Cardiac muscle cell (in vitro differentiated cells and primary cell): ENCODE results near the gene FTO. TPM values are rescaled to one million over a fixed set of nuclear protein-coding genes. Genes with fewer than 3 reads are reported as not detected.

Experiments
- DNase-seq, 2 donors: peaks; one replicate each; pipeline versions ENCODE4 v3.0.0 to v3.0.0-alpha.2; 2010 to 2017; ENCODE audit warnings: low read depth in 1 of 2, low spot score in 1 of 2
- H3K27ac ChIP-seq: fragments of 200-600 bp; sonication (generic); 2 replicates; pipeline ENCODE4 v1.5.1; 2016
- H3K27me3 ChIP-seq: fragments of 200-600 bp; sonication (generic); 2 replicates; pipeline ENCODE4 v1.6.0; 2016; ENCODE audit warnings: control low read depth
- H3K36me3 ChIP-seq: fragments of 200-600 bp; sonication (generic); 2 replicates; pipeline ENCODE4 v1.5.1; 2016; ENCODE audit warnings: control low read depth
- H3K4me1 ChIP-seq: fragments of 200-600 bp; sonication (generic); 2 replicates; pipeline ENCODE4 v1.8.1; 2017; ENCODE audit warnings: low read depth, mild to moderate bottlenecking, mixed run types
- H3K4me3 ChIP-seq: fragments of 200-600 bp; sonication (generic); 2 replicates; pipeline ENCODE4 v1.5.1; 2016; ENCODE audit warnings: mild to moderate bottlenecking
- H3K9me3 ChIP-seq: fragments of 200-600 bp; sonication (generic); 2 replicates; pipeline ENCODE4 v1.5.1; 2017; ENCODE audit warnings: low read depth, mild to moderate bottlenecking, control low read depth
- CTCF ChIP-seq: IDR thresholded peaks from 2 replicates; pipeline ENCODE4 v1.5.1; 2012; ENCODE audit warnings: low read depth, mild to moderate bottlenecking, low read length
- polyA plus RNA-seq: library from polyadenylated mRNA; unstranded; fragments of >200 nt; fragmentation: Nextera tagmentation; extraction: Ambion mirVana; gene quantifications from 2 replicates; pipeline ENCODE4 v1.2.1, GENCODE V29; 2016
- total RNA-seq: library from RNA; depleted of rRNA; stranded (reverse); fragments of >200 nt; gene quantifications from 2 replicates; pipeline ENCODE4 v1.2.3, GENCODE V29; 2016

The FTO gene
- total and polyA plus RNA-seq, 2 experiments from 2014 or later: 77.7 to 93.8 TPM

GRCh38 chr16:53926209-53926608 lies 222.3 kb downstream of the FTO start:
- TF ChIP-seq CTCF: no peak
- Histone ChIP-seq H3K9me3 (no peaks in the 10 kb centered on the region), H3K4me1 (peaks cover 60% of the 10 kb centered on the region), H3K4me3 (no peak overlapping the region), H3K36me3 (no peaks in the 10 kb centered on the region), H3K27ac (peak overlapping the region; percentile 83), H3K27me3 (no peaks in the 10 kb centered on the region)
- no peak for DNase-seq

- no peak overlapping the region for H3K4me3 ChIP-seq
- no peak for DNase-seq
- H3K9me3 ChIP-seq: no peaks in the 10 kb centered on the region
- H3K36me3 ChIP-seq: no peaks in the 10 kb centered on the region
- TF ChIP-seq CTCF: no peak
- H3K27me3 ChIP-seq: no peaks in the 10 kb centered on the region
- H3K4me1 ChIP-seq: peaks cover 42% of the 10 kb centered on the region
- peak overlapping the region; percentile 48 for H3K27ac ChIP-seq
Observed at GRCh38 chr16:53932975-53933374, 229.0 kb downstream of the FTO start.

GRCh38 chr16:53933407-53933806 lies 229.5 kb downstream of the FTO start:
- DNase-seq: no peak
- Histone ChIP-seq H3K4me1 (peaks cover 46% of the 10 kb centered on the region), H3K27me3 (no peaks in the 10 kb centered on the region), H3K27ac (peak overlapping the region; percentile 48), H3K36me3 (no peaks in the 10 kb centered on the region), H3K9me3 (no peaks in the 10 kb centered on the region), H3K4me3 (no peak overlapping the region)
- TF ChIP-seq CTCF: no peak

- H3K4me3 ChIP-seq: no peak overlapping the region
- H3K4me1 ChIP-seq: peaks cover 46% of the 10 kb centered on the region
- peak overlapping the region; percentile 88 for H3K27ac ChIP-seq
- no peak for TF ChIP-seq CTCF
- H3K36me3 ChIP-seq: no peaks in the 10 kb centered on the region
- peak in 1 of 2 donors; percentile 63 for DNase-seq
- no peaks in the 10 kb centered on the region for H3K27me3 ChIP-seq
- no peaks in the 10 kb centered on the region for H3K9me3 ChIP-seq
Observed at GRCh38 chr16:53936052-53936451, 232.1 kb downstream of the FTO start.

- H3K27ac ChIP-seq: peak overlapping the region; percentile 88
- H3K9me3 ChIP-seq: no peaks in the 10 kb centered on the region
- H3K4me1 ChIP-seq: peaks cover 46% of the 10 kb centered on the region
- DNase-seq: no peak
- no peak for TF ChIP-seq CTCF
- no peak overlapping the region for H3K4me3 ChIP-seq
- no peaks in the 10 kb centered on the region for H3K36me3 ChIP-seq
- no peaks in the 10 kb centered on the region for H3K27me3 ChIP-seq
Observed at GRCh38 chr16:53936529-53936928, 232.6 kb downstream of the FTO start.
